HG02981 (cell line): ENCODE results near the gene CEP85L.
"Not testable (repeated sequence)": the region's sequence is repeated elsewhere in the genome, so short reads cannot be mapped to it uniquely, and the experiment has no call there.

Experiments
- ATAC-seq: cut with Tn5 transposase; IDR thresholded peaks from one replicate; pipeline ENCODE4 v1.9.1; 2021; ENCODE audit warnings: mild to moderate bottlenecking, moderate library complexity; ENCODE audit not compliant: unreplicated experiment

The CEP85L gene

DNA sequence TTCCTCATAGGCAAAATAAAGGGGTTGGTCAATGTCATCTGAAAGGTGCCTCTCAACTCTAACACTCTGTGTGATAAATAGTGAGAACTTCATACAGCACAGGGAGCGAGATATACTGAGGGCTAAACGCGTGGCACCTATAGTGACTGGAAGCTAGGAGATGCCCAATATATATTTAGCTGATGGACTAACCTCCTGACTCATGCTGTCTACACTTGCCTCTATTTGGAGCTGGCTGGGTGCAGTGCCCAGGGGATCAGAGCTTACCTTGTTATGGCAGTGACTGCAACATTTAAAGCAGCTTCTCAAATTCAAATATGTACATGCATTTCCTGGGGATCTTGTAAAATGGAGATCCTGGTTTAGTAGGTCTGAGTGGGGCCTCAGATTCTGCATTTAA is 214.9 kb downstream of the CEP85L start:
- no peak for ATAC-seq

DNA sequence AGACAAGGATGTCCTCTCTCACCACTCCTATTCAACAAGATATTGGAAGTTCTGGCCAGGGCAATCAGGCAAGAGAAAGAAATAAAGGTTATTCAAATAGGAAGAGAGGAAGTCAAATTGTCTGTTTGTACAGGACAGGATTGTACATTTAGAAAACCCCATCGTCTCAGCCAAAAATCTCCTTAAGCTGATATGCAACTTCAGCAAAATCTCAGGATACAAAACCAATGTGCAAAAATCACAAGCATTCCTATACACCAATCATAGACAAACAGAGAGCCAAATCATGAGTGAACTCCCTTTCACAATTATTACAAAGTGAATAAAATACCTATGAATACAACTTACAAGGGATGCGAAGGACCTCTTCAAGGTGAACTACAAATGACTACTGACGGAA is 217.2 kb downstream of the CEP85L start:
- not testable (repeated sequence) for ATAC-seq

DNA sequence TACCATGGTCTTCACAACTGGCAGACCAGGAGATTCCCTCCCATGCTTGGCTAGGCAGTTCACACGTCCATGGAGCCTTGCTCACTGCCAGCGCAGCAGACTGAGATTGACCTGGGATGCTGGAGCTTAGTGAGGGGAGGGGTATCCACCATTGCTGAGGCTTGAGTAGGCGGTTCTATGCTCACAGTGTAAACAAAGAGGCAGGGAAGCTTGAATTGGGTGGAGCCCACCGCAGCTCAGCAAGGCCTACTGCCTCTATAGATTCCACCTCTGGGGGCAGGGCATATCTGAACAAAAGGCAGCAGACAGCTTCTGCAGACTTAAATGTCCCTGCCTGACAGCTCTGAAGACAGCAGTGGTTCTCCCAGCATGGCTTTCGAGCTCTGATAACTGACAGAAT is 230.1 kb downstream of the CEP85L start:
- ATAC-seq, result not testable (repeated sequence)

DNA sequence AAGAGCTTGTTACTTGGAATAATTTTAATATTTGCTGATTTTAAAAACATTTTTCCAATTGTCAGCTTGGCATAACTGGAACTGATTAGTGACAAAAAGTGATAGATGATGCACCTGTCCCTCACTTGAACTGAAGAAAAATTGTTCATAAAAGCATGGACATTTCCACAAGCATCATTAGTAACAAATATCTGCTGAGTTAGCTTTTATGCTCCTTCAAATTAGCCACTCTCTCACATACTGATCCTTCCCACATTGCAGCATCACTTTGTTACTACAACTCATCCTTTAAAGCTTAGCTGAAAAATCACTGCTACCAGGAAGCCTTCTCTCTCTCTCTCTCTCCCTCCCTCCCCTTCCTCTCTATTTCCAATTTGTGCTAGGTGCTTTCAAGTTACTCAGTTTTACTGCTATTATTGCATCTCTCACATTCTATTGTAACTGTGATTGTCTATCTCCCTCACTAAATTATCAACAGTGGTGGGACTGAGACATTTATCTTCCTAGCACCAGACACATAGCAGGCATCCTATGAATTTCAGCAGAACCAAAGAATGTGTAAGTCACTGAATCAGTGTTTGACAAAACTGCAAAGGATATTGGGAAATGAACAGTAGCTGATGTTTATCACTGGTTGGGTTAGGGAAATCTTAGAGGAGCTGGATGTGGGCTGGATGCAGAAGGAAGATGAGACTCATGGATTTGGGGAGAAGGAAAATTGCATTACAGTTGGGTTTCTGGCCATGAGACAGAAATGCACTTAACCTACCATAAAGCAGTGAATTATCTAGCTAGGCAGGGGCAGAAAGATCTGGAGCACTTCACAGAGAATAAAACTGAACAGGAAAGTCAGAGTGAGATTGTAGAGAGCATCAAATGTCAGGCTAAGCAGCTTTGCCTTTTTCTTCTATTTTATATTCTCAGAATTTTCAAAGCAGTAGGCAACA is 231.7 kb downstream of the CEP85L start:
- no peak for ATAC-seq
